Measurements from ENCODE around the gene RPL37. TPM values are rescaled to one million over a fixed set of nuclear protein-coding genes. Genes with fewer than 3 reads are reported as not detected.
"Not testable (repeated sequence)": the region's sequence is repeated elsewhere in the genome, so short reads cannot be mapped to it uniquely, and the experiment has no call there.

Gene RPL37
- 2,785 TPM for polyA plus RNA-seq

DNA sequence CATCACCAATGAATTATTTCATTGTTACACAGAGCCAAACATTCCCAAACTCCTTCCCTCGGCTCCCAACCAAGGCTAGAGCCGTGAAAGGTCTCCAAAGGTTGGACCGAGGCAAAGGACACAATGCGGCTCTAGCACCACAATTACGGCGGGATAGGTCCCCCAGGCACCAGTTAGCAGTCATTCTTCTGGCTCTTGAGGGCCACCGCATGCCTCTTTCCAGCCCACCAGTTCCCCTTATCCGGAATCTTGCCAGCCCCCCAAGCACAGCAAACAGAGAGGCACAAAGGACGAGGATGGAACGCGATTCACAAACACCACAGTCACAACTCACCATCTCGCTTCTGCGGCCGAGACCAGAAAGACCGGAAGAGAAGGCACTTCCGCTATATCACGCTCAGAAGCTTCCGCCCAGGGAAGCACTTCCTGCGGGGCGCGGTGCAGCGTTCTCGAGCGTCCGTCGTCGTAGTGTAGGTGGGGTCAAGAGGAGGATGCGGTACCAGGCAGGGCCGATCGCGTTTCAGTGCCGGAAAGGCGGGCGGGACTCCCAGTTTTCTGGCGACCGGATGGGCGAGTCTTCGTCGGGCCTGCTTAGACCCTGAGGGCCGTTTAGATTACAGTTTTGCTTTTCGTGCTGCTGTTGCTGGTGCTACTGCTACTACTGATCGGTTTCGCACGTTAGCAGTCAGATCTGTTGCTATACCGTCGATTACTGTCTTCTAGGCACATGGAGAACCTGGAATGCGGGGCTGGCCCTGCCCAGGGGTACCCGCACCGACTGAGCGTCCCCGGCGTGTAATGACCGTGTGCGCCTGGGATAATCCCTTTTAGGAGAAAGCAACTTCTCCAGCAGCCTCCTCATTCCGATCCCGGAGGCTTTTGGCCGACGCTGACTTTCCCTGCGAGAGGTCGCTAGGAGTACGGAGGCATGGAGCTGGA is at the start of gene RPL37:
TSS of gene RPL37 (minus strand) at position 374 of the 939 bp plus-strand sequence. CDS start at position 337, 37 bp downstream.
- peaks cover 0 to 2% (median 0%) of the 10 kb centered on the region in 3 donors for H3K9me3 Mint-ChIP-seq
- H3K4me3 Mint-ChIP-seq: peak within 1 kb of the TSS; percentile 90 to 100 (median 98)
- peaks cover 9% of the 10 kb centered on the region for H3K36me3 Mint-ChIP-seq
- no peaks in the 10 kb centered on the region for H3K27me3 Mint-ChIP-seq
- peaks cover 33 to 48% (median 39%) of the 10 kb centered on the region in 3 donors for H3K4me1 Mint-ChIP-seq
- H3K27ac Mint-ChIP-seq: peak within 1 kb of the TSS; percentile 82 to 98 (median 97)

DNA sequence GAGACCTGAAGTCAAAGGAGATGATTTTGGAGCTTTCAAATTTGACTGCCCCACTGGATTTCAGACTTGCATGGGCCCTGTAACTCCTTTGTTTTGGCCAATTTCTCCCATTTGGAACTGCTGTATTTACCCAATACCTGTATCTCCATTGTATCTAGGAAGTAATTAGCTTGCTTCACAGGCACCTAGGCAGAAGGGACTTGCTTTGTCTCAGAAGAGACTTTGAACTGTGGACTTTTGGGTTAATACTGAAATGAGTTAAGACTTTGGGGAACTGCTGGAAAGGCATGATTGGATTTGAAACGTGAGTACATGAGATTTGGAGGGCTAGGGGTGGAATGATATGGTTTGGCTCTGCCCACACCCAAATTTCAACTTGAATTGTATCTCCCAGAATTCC is 48.0 kb upstream of the RPL37 start:
- H3K4me3 Mint-ChIP-seq, H3K27me3 Mint-ChIP-seq, H3K27ac Mint-ChIP-seq, H3K4me1 Mint-ChIP-seq, H3K9me3 Mint-ChIP-seq, H3K36me3 Mint-ChIP-seq: not testable (repeated sequence)

DNA sequence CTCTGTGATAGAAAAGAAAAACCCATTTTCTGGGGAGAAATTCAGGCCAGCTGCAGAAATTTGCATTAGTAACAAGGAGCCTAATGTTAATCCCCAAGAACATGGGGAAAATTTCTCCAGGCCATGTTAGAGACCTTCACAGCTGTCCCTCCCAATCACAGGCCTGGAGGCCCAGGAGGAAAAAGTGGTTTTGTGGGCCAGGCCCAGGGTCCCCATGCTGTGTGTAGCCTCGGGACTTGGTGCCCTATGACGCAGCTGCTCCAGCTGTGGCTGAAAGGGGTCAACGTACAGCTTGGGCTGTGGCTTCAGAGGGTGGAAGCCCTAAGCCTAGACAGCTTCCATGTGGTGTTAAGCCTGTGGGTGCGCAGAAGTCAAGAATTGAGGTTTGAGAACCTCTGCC is 47.3 kb upstream of the RPL37 start:
- peaks cover 0 to 2% (median 0%) of the 10 kb centered on the region in 3 donors for H3K4me1 Mint-ChIP-seq
- no peak overlapping the region for H3K27ac Mint-ChIP-seq
- H3K9me3 Mint-ChIP-seq: peaks cover 3 to 5% (median 4%) of the 10 kb centered on the region in 3 donors
- no peaks in the 10 kb centered on the region for H3K36me3 Mint-ChIP-seq
- no peak overlapping the region for H3K4me3 Mint-ChIP-seq
- peaks cover 8% of the 10 kb centered on the region for H3K27me3 Mint-ChIP-seq

DNA sequence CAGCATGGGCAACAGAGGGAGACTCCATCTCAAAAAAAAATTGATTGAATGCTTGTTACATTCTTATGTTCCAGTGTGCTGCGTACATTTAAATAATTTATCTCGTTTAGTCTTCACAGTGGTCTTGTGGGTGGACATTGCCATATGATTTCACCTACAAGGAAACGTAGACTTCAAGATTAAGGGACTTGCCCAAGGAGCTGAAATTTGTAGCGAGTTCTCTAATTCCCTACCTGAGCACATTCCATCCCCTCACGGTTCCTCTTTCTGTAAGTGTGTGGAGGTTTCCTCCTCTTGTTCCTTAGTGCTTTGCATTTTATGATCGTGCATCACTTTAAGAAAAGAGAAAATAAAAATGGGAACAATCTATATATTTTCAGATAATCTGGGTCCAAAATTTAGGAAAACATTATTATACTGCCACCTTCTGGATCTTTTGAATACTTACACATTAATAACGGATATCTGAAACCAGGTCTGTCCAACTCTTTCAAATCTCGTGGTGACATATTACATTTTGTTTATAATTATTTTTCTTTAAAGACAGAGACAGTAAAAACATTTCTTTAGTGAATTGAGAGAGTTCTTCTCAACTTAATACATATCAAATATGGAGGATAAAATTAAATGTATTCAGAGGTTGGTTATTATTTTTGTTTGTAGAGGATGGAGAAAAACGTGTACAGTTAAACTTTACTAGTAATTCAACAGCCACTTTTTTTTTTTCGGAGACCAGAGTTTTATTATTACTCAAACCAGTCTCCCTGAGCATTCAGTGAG is 44.3 kb upstream of the RPL37 start:
- peaks cover 0 to 2% (median 0%) of the 10 kb centered on the region in 3 donors for H3K4me1 Mint-ChIP-seq
- no peak overlapping the region for H3K4me3 Mint-ChIP-seq
- peaks cover 5% of the 10 kb centered on the region for H3K27me3 Mint-ChIP-seq
- H3K27ac Mint-ChIP-seq: no peak overlapping the region
- H3K9me3 Mint-ChIP-seq: peaks cover 3 to 10% (median 4%) of the 10 kb centered on the region in 3 donors
- no peaks in the 10 kb centered on the region for H3K36me3 Mint-ChIP-seq

DNA sequence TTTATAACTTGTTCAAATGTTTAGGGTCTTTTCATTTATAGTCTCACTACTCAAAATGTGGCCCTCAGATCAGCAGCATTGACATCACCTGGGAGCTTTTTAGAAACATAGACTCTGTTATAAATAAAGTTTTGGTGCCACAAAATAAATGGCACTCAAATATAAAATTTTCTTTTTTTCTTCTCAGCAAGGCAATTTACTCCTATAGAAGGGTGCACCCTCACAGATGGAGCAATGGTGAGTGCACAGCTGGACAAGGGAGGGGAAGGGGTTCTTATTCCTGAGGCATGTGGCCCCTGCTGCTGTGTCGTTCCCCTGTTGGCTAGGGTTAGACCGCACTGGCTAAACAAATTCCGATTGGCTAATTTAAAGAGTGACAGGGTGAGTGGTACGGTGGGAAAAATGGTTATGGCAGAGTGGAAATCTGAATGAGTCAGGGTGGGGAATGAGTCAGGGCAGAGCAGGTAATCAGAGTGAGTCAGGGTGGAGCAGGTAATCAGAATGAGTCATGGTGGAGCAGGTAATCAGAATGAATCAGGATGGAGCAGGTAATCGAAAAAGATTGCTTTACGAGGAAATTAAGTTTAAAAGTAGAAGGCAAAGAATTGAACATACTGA is 42.5 kb upstream of the RPL37 start:
- no peak overlapping the region for H3K27ac Mint-ChIP-seq
- peaks cover 5% of the 10 kb centered on the region for H3K27me3 Mint-ChIP-seq
- no peaks in the 10 kb centered on the region for H3K36me3 Mint-ChIP-seq
- H3K4me3 Mint-ChIP-seq: no peak overlapping the region
- H3K9me3 Mint-ChIP-seq: peaks cover 3 to 10% (median 4%) of the 10 kb centered on the region in 3 donors
- peaks cover 0 to 2% (median 0%) of the 10 kb centered on the region in 3 donors for H3K4me1 Mint-ChIP-seq

DNA sequence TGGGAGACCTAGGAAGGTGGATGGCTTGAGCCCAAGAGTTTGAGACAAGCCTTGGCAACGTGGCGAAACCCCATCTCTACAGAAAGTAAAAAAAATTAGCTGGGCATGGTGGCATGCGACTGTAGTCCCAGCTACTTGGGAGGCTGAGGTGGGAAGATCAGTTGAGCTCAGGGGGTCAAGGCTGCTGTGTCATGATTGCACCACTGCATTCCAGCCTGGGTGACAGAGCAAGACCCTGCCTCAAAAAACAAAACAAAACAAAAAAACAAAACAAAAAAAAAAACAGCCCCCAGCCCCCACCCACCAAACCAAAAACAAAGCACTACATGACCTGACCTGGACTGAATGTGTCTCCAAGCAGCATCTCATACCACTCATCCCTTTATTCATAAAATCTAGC is 40.9 kb upstream of the RPL37 start:
- Mint-ChIP-seq H3K27ac (no peak overlapping the region), H3K27me3 (peaks cover 1% of the 10 kb centered on the region), H3K36me3 (no peaks in the 10 kb centered on the region), H3K9me3 (peaks cover 3 to 10% (median 4%) of the 10 kb centered on the region in 3 donors), H3K4me3 (no peak overlapping the region), H3K4me1 (peaks cover 0 to 2% (median 0%) of the 10 kb centered on the region in 3 donors)

DNA sequence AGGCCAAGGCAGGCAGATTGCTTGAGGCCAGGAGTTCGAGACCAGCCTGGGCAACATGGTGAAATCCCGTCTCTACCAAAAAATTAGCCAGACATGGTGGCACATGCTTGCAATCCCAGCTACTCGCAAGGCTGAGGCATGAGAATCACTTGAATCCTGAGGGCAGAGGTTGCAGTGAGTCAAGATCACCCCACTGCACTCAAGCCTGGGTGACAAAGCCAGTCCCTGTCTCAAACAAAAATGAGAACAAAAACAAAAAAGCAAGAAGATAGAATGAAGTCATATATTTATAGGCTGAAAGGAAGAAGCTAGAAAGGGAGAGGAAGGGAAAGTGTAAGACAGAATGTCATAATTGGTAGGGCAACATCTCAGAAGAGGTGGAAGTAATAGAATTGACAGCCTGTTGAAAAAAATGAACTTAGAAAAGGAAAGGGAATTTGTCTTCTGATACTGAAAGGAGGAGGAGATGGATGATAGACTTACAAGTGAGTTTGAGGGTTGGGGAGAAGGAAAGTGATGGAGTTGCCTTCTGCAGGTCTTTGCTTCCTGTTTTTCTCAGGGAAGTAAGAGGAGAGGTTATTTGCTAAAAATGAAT is 38.4 kb upstream of the RPL37 start:
- H3K4me3 Mint-ChIP-seq: no peak overlapping the region
- H3K27me3 Mint-ChIP-seq: peaks cover 4% of the 10 kb centered on the region
- no peaks in the 10 kb centered on the region for H3K4me1 Mint-ChIP-seq
- peaks cover 3 to 10% (median 4%) of the 10 kb centered on the region in 3 donors for H3K9me3 Mint-ChIP-seq
- H3K36me3 Mint-ChIP-seq: peaks cover 2% of the 10 kb centered on the region
- H3K27ac Mint-ChIP-seq: no peak overlapping the region

DNA sequence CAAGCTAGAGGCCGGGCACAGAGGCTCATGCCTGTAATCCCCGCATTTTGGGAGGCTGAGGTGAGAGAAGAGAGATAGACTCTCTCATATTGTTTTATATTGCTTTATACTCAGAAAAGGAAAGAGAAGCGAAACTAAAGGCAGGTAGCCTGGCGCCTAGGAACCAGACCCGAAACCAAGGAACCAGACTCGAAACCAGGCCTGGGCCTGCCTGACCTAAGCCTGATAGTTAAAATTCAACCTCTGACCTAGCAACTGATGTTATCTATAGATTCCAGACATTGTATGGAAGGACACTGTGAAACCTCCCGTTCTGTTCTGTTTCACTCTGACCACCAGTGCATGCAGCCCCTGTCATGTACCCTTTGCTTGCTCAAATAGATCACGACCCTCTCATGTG is 37.2 kb upstream of the RPL37 start:
- H3K4me3 Mint-ChIP-seq, H3K4me1 Mint-ChIP-seq, H3K27me3 Mint-ChIP-seq, H3K9me3 Mint-ChIP-seq, H3K36me3 Mint-ChIP-seq: not testable (repeated sequence)
- peak overlapping the region in 1 of 3 donors; percentile 10 for H3K27ac Mint-ChIP-seq

DNA sequence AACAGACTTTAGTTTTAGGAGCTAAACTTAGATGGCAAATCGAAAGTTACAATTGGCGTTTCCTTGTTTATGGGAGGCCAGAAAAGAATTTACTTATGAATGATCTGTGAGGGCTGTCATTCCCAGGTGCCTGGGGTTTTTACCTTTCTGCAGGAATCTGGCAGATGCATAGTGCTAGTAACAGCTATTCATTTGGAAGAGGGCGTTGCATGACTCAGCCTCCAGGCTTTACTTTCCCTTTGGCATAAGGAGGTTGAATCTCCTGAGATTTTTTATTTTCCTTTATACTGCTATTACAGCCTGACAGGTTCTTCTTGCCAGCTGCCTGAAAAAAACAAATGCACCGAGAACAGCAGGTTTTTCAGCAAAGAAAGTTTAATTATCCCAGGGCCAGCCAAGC is 36.2 kb upstream of the RPL37 start:
- no peak overlapping the region for H3K27ac Mint-ChIP-seq
- peaks cover 4% of the 10 kb centered on the region for H3K36me3 Mint-ChIP-seq
- peaks cover 7% of the 10 kb centered on the region for H3K27me3 Mint-ChIP-seq
- no peaks in the 10 kb centered on the region for H3K4me1 Mint-ChIP-seq
- H3K4me3 Mint-ChIP-seq: peak overlapping the region in 1 of 4 donors; percentile 19
- no peaks in the 10 kb centered on the region for H3K9me3 Mint-ChIP-seq

DNA sequence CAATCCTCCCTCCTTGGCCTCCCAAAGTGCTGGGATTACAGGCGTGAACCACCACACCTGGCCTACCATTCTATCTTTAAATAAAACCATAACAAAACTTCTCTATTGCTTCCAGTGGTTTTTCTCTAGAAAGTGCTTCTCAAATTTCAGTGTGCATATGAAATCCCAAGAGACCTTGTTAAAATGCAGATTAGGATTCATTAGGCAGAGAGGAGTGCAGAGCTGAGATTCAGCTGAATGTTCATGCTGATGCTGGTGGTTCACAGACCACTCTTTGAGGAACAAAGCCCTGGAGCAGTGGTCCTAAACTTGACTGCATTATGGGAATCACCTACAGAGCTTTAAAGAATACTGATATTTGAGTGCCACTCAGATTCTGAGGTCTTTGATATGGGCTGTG is 34.4 kb upstream of the RPL37 start:
- H3K4me1 Mint-ChIP-seq: no peaks in the 10 kb centered on the region
- peaks cover 4% of the 10 kb centered on the region for H3K36me3 Mint-ChIP-seq
- no peak overlapping the region for H3K4me3 Mint-ChIP-seq
- H3K27ac Mint-ChIP-seq: no peak overlapping the region
- peaks cover 7% of the 10 kb centered on the region for H3K27me3 Mint-ChIP-seq
- peaks cover 0 to 6% (median 4%) of the 10 kb centered on the region in 3 donors for H3K9me3 Mint-ChIP-seq

DNA sequence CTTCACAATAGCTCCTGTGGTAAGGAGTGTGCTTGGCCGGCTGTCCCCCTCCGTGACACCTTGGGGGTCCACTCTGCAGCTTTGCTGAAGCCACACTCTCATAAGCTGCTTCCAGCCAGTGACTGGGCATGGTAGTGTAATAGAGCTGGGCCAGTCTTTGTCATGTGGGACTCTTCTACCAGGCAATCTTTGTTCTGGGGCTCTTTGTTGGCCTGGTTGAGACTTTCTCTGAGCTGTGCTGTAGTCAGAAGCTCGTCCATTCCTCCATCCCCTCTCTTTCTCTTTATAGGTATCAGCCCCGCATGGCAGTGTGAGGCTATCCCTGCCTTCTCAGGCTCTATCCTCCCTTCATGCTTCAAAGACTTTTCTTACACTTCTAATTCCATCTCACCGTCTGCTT is 31.8 kb upstream of the RPL37 start:
- no peaks in the 10 kb centered on the region for H3K4me1 Mint-ChIP-seq
- peaks cover 4% of the 10 kb centered on the region for H3K36me3 Mint-ChIP-seq
- peaks cover 0 to 9% (median 4%) of the 10 kb centered on the region in 3 donors for H3K9me3 Mint-ChIP-seq
- no peak overlapping the region for H3K27ac Mint-ChIP-seq
- no peak overlapping the region for H3K4me3 Mint-ChIP-seq
- peaks cover 6% of the 10 kb centered on the region for H3K27me3 Mint-ChIP-seq

DNA sequence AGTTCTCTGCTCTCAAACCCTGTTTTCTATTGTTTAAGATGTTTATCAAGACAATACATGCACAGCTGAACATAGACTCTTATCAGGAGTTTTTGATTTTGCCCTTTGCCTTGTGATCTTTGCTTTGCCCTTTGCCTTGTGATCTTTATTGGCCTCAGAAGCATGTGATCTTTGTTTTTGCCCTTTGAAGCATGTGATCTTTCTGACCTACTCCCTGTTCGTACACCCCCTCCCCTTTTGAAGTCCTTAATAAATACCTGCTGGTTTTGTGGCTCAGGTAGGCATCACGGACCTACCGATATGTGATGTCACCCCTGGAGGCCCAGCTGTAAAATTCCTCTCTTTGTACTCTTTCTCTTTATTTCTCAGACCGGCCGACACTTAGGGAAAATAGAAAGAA is 30.0 kb upstream of the RPL37 start:
- H3K4me1 Mint-ChIP-seq, H3K4me3 Mint-ChIP-seq, H3K27ac Mint-ChIP-seq, H3K36me3 Mint-ChIP-seq, H3K9me3 Mint-ChIP-seq, H3K27me3 Mint-ChIP-seq: not testable (repeated sequence)

DNA sequence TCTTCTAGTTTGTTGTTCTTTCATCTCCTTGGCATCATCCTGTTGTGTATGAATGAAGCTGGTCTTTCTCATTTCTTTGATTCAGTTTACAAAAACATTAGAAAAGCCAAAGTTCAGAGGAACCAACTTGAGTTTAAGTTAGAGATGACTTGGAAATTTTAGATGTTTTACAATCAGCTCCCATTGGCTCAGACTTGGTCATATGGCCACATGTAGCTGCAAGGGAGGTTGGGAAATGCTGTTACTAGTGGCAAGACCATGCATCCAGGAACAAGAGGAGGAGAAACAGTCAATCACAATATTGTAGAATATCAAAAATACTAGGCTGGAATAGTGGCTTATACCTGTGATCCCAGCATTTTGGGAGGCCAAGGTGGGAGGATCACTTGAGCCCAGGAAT is 25.7 kb upstream of the RPL37 start:
- H3K27ac Mint-ChIP-seq: no peak overlapping the region
- peaks cover 3 to 9% (median 5%) of the 10 kb centered on the region in 3 donors for H3K9me3 Mint-ChIP-seq
- no peak overlapping the region for H3K4me3 Mint-ChIP-seq
- no peaks in the 10 kb centered on the region for H3K36me3 Mint-ChIP-seq
- no peaks in the 10 kb centered on the region for H3K4me1 Mint-ChIP-seq
- no peaks in the 10 kb centered on the region for H3K27me3 Mint-ChIP-seq

DNA sequence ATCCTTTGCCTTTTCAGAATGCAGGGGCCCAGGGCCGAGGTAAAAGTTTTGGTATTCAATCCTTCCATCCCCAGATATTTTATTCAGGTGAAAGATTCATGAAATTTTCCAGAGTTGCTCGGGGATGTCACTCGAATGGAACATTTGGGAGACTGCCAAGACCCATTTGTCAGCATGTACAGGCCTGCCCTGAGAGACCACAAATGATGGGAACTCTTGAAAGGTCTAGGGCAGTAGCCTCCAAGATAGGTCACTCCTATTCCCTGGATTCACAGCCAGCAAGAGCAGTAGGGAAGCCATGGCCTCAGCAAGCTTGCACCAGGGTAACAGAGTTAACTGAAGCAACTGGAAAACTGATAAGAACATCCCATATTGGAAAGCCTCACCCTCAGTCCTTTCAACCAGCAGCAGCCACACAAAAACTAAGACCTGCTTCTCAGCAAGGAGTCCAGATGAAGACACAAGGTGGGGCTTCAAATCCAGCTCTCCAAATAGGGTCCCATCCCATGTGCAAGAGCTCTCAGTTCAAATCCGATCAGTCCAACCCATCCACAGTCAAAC is 18.7 kb upstream of the RPL37 start:
- no peak overlapping the region for H3K4me3 Mint-ChIP-seq
- H3K36me3 Mint-ChIP-seq: no peaks in the 10 kb centered on the region
- H3K9me3 Mint-ChIP-seq: no peaks in the 10 kb centered on the region
- no peaks in the 10 kb centered on the region for H3K27me3 Mint-ChIP-seq
- H3K27ac Mint-ChIP-seq: no peak overlapping the region
- H3K4me1 Mint-ChIP-seq: peaks cover 0 to 4% (median 3%) of the 10 kb centered on the region in 3 donors

Measured in IgD-negative memory B cell (primary cell).